Measurements from ENCODE around the gene MAPK6. TPM values are rescaled to one million over a fixed set of nuclear protein-coding genes. Genes with fewer than 3 reads are reported as not detected.
"Not testable (repeated sequence)": the region's sequence is repeated elsewhere in the genome, so short reads cannot be mapped to it uniquely, and the experiment has no call there.

Gene MAPK6
- total RNA-seq, 2 donors from 2014 or later, result 22.1 to 36.2 TPM

- intact Hi-C loops (cut with DNase I), result no loop called here
- no peak for DNase-seq (ENCODE audit: low spot score)
Observed at GRCh38 chr15:52076889-52077781, 58.1 kb downstream of the MAPK6 start.

- intact Hi-C loops (cut with DNase I), result no loop called here
- DNase-seq (ENCODE audit: low spot score), result no peak
Observed at GRCh38 chr15:52078197-52078875, 59.3 kb downstream of the MAPK6 start.

GRCh38 chr15:52078876-52079700 is 60.1 kb downstream of the MAPK6 start:
- intact Hi-C loops (cut with DNase I), result no loop called here
- peak; percentile 92 for DNase-seq (ENCODE audit: low spot score)

GRCh38 chr15:52080031-52080430 is 61.0 kb downstream of the MAPK6 start:
- intact Hi-C loops (cut with DNase I), result no loop called here
- DNase-seq (ENCODE audit: low spot score), result no peak

- intact Hi-C loops (cut with DNase I), result no loop called here
- no peak for DNase-seq (ENCODE audit: low spot score)
Observed at GRCh38 chr15:52080706-52081392, 61.8 kb downstream of the MAPK6 start.

- no peak for DNase-seq (ENCODE audit: low spot score)
- intact Hi-C loops (cut with DNase I), result no loop called here
Observed at GRCh38 chr15:52082197-52083036, 63.4 kb downstream of the MAPK6 start.

- DNase-seq (ENCODE audit: low spot score); intact Hi-C loops (cut with DNase I): not testable (repeated sequence)
Observed at GRCh38 chr15:52083037-52083359, 64.0 kb downstream of the MAPK6 start.

GRCh38 chr15:52083603-52084002 is 64.6 kb downstream of the MAPK6 start:
- intact Hi-C loops (cut with DNase I), result no loop called here
- DNase-seq (ENCODE audit: low spot score), result no peak

GRCh38 chr15:52085299-52085698 is 66.3 kb downstream of the MAPK6 start:
- intact Hi-C loops (cut with DNase I), result no loop called here
- DNase-seq (ENCODE audit: low spot score), result no peak

GRCh38 chr15:52086011-52086786 is 67.2 kb downstream of the MAPK6 start:
- intact Hi-C loops (cut with DNase I), result no loop called here
- DNase-seq (ENCODE audit: low spot score), result no peak

GRCh38 chr15:52090193-52090592 is 71.2 kb downstream of the MAPK6 start:
- no peak for DNase-seq (ENCODE audit: low spot score)
- intact Hi-C loops (cut with DNase I), result no loop called here

- no peak for DNase-seq (ENCODE audit: low spot score)
- intact Hi-C loops (cut with DNase I), result no loop called here
Observed at GRCh38 chr15:52093167-52093538, 74.1 kb downstream of the MAPK6 start.

- DNase-seq (ENCODE audit: low spot score), result no peak
- intact Hi-C loops (cut with DNase I), result no loop called here
Observed at GRCh38 chr15:52093539-52094510, 74.8 kb downstream of the MAPK6 start.

GRCh38 chr15:52094811-52095584 is 76.0 kb downstream of the MAPK6 start:
- intact Hi-C loops (cut with DNase I), result no loop called here
- DNase-seq (ENCODE audit: low spot score), result no peak

GRCh38 chr15:52095597-52096262 is 76.7 kb downstream of the MAPK6 start:
- DNase-seq (ENCODE audit: low spot score), result no peak
- intact Hi-C loops (cut with DNase I), result no loop called here

Measured in posterior vena cava (tissue), 2 donors.